Measurements from ENCODE around the gene BAIAP2. TPM values are rescaled to one million over a fixed set of nuclear protein-coding genes. Genes with fewer than 3 reads are reported as not detected.

The BAIAP2 gene
- polyA plus RNA-seq, 1 donor from 2014 or later, result 17.5 TPM

GRCh38 chr17:81097943-81098308 is 63.0 kb downstream of the BAIAP2 start:
- Histone ChIP-seq H3F3A (ENCODE audit: insufficient read depth, low read length, poor library complexity, severe bottlenecking) (peaks cover 11% of the 10 kb centered on the region), H3K36me3 (ENCODE audit: insufficient read depth, low read length) (no peaks in the 10 kb centered on the region), H4K20me1 (ENCODE audit: insufficient read depth) (no peaks in the 10 kb centered on the region), H3K9me2 (ENCODE audit: insufficient read depth, low read length) (no peaks in the 10 kb centered on the region), H3K4me3 (ENCODE audit: low read length) (peak overlapping the region; percentile 18), H3K27ac (ENCODE audit: low read length) (peak overlapping the region; percentile 96), H3K79me2 (replicated peaks; ENCODE audit: insufficient read depth, low read length) (no peaks in the 10 kb centered on the region), H3K4me2 (ENCODE audit: low read length) (no peak overlapping the region), H3K27me3 (ENCODE audit: insufficient read depth, low read depth, low read length) (no peaks in the 10 kb centered on the region), H3K9ac (ENCODE audit: low read length) (peak overlapping the region; percentile 78), H2AFZ (ENCODE audit: low read depth, low read length) (no peak overlapping the region), H3K9me3 (ENCODE audit: low read length) (no peaks in the 10 kb centered on the region)
- TF ChIP-seq CTCF (IDR thresholded peaks at IDR 0.05; ENCODE audit: poor library complexity, severe bottlenecking), result no peak
- TF ChIP-seq, protein P1, sequence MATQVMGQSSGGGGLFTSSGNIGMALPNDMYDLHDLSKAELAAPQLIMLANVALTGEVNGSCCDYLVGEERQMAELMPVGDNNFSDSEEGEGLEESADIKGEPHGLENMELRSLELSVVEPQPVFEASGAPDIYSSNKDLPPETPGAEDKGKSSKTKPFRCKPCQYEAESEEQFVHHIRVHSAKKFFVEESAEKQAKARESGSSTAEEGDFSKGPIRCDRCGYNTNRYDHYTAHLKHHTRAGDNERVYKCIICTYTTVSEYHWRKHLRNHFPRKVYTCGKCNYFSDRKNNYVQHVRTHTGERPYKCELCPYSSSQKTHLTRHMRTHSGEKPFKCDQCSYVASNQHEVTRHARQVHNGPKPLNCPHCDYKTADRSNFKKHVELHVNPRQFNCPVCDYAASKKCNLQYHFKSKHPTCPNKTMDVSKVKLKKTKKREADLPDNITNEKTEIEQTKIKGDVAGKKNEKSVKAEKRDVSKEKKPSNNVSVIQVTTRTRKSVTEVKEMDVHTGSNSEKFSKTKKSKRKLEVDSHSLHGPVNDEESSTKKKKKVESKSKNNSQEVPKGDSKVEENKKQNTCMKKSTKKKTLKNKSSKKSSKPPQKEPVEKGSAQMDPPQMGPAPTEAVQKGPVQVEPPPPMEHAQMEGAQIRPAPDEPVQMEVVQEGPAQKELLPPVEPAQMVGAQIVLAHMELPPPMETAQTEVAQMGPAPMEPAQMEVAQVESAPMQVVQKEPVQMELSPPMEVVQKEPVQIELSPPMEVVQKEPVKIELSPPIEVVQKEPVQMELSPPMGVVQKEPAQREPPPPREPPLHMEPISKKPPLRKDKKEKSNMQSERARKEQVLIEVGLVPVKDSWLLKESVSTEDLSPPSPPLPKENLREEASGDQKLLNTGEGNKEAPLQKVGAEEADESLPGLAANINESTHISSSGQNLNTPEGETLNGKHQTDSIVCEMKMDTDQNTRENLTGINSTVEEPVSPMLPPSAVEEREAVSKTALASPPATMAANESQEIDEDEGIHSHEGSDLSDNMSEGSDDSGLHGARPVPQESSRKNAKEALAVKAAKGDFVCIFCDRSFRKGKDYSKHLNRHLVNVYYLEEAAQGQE (IDR thresholded peaks at IDR 0.05; ENCODE audit: borderline replicate concordance), result no peak

- no peak overlapping the region for H3K4me2 ChIP-seq (ENCODE audit: low read length)
- no peaks in the 10 kb centered on the region for H4K20me1 ChIP-seq (ENCODE audit: insufficient read depth)
- no peak for TF ChIP-seq MXI1 (conservative IDR thresholded peaks at IDR 0.05; ENCODE audit: poor library complexity, severe bottlenecking)
- TF ChIP-seq, protein P1 (IDR thresholded peaks at IDR 0.05; ENCODE audit: borderline replicate concordance), result no peak
- TF ChIP-seq EP300 (conservative IDR thresholded peaks at IDR 0.05; ENCODE audit: poor library complexity, severe bottlenecking), result no peak
- no peak for TF ChIP-seq TAF1 (IDR thresholded peaks at IDR 0.05; ENCODE audit: low read depth)
- no peak for TF ChIP-seq EZH2 (IDR thresholded peaks at IDR 0.05; ENCODE audit: borderline replicate concordance, insufficient read depth, low read length, poor library complexity, severe bottlenecking)
- no peak for TF ChIP-seq POLR2AphosphoS5 (IDR thresholded peaks at IDR 0.05)
- no peak for TF ChIP-seq CTCF (IDR thresholded peaks at IDR 0.05; ENCODE audit: poor library complexity, severe bottlenecking)
- no peak for TF ChIP-seq RAD21 (conservative IDR thresholded peaks at IDR 0.05)
- TF ChIP-seq SMC3 (conservative IDR thresholded peaks at IDR 0.05; ENCODE audit: poor library complexity), result no peak
- H3K27ac ChIP-seq (ENCODE audit: low read length), result no peak overlapping the region
- no peaks in the 10 kb centered on the region for H3K9me2 ChIP-seq (ENCODE audit: insufficient read depth, low read length)
- no peak overlapping the region for H3K9ac ChIP-seq (ENCODE audit: low read length)
- no peaks in the 10 kb centered on the region for H3K9me3 ChIP-seq (ENCODE audit: low read length)
- H2AFZ ChIP-seq (ENCODE audit: low read depth, low read length), result no peak overlapping the region
- H3K4me3 ChIP-seq (ENCODE audit: low read length), result no peak overlapping the region
- no peaks in the 10 kb centered on the region for H3K36me3 ChIP-seq (ENCODE audit: insufficient read depth, low read length)
- no peaks in the 10 kb centered on the region for H3K79me2 ChIP-seq (replicated peaks; ENCODE audit: insufficient read depth, low read length)
- H3F3A ChIP-seq (ENCODE audit: insufficient read depth, low read length, poor library complexity, severe bottlenecking), result peaks cover 4% of the 10 kb centered on the region
- H3K27me3 ChIP-seq (ENCODE audit: insufficient read depth, low read depth, low read length), result no peaks in the 10 kb centered on the region
Observed at GRCh38 chr17:81099888-81100287, 64.9 kb downstream of the BAIAP2 start.
